HPDE6-E6E7 (cell line): ENCODE results near the gene ZFAND3.

ENCODE experiments used
- DNase-seq: peaks from one replicate; pipeline ENCODE4 v3.0.0; 2011; ENCODE audit warnings: missing footprints; ENCODE audit errors: extremely low spot score

ZFAND3 gene

GRCh38 chr6:37798436-37799262 lies 20.9 kb upstream of the ZFAND3 start:
- no peak for DNase-seq

- DNase-seq, result no peak
Observed at GRCh38 chr6:37799263-37799644, 20.3 kb upstream of the ZFAND3 start.

GRCh38 chr6:37800703-37801604 lies 18.6 kb upstream of the ZFAND3 start:
- DNase-seq, result no peak

- no peak for DNase-seq
Observed at GRCh38 chr6:37801605-37801940, 18.0 kb upstream of the ZFAND3 start.

- no peak for DNase-seq
Observed at GRCh38 chr6:37802810-37803209, 16.7 kb upstream of the ZFAND3 start.

- DNase-seq, result no peak
Observed at GRCh38 chr6:37804586-37804985, 14.9 kb upstream of the ZFAND3 start.

- DNase-seq, result no peak
Observed at GRCh38 chr6:37806213-37806612, 13.3 kb upstream of the ZFAND3 start.

- DNase-seq, result no peak
Observed at GRCh38 chr6:37807656-37808055, 11.9 kb upstream of the ZFAND3 start.

GRCh38 chr6:37809197-37809543 lies 10.4 kb upstream of the ZFAND3 start:
- DNase-seq, result no peak

- DNase-seq, result no peak
Observed at GRCh38 chr6:37812841-37813240, 6.7 kb upstream of the ZFAND3 start.

- DNase-seq, result no peak
Observed at GRCh38 chr6:37814374-37814773, 5.2 kb upstream of the ZFAND3 start.

GRCh38 chr6:37816599-37817375 lies 2.7 kb upstream of the ZFAND3 start:
- no peak for DNase-seq

- peak; percentile 88 for DNase-seq
Observed at GRCh38 chr6:37818536-37819176, 871 bp upstream of the ZFAND3 start.

- no peak for DNase-seq
Observed at GRCh38 chr6:37819802-37820717, 533 bp downstream of the ZFAND3 start.

- no peak for DNase-seq
Observed at GRCh38 chr6:37820718-37821079, 1.2 kb downstream of the ZFAND3 start.

GRCh38 chr6:37821446-37821845 lies 1.9 kb downstream of the ZFAND3 start:
- no peak for DNase-seq

- no peak for DNase-seq
Observed at GRCh38 chr6:37822851-37823682, 3.5 kb downstream of the ZFAND3 start.

GRCh38 chr6:37824170-37824569 lies 4.6 kb downstream of the ZFAND3 start:
- DNase-seq, result no peak

- no peak for DNase-seq
Observed at GRCh38 chr6:37826188-37826587, 6.7 kb downstream of the ZFAND3 start.

GRCh38 chr6:37826993-37827392 lies 7.5 kb downstream of the ZFAND3 start:
- no peak for DNase-seq
